ENCODE measurements around the gene NEIL3.
A peak's percentile ranks its signal among the peaks of the same experiment; 100 is the strongest.

Gene NEIL3, protein sequence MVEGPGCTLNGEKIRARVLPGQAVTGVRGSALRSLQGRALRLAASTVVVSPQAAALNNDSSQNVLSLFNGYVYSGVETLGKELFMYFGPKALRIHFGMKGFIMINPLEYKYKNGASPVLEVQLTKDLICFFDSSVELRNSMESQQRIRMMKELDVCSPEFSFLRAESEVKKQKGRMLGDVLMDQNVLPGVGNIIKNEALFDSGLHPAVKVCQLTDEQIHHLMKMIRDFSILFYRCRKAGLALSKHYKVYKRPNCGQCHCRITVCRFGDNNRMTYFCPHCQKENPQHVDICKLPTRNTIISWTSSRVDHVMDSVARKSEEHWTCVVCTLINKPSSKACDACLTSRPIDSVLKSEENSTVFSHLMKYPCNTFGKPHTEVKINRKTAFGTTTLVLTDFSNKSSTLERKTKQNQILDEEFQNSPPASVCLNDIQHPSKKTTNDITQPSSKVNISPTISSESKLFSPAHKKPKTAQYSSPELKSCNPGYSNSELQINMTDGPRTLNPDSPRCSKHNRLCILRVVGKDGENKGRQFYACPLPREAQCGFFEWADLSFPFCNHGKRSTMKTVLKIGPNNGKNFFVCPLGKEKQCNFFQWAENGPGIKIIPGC

DNA sequence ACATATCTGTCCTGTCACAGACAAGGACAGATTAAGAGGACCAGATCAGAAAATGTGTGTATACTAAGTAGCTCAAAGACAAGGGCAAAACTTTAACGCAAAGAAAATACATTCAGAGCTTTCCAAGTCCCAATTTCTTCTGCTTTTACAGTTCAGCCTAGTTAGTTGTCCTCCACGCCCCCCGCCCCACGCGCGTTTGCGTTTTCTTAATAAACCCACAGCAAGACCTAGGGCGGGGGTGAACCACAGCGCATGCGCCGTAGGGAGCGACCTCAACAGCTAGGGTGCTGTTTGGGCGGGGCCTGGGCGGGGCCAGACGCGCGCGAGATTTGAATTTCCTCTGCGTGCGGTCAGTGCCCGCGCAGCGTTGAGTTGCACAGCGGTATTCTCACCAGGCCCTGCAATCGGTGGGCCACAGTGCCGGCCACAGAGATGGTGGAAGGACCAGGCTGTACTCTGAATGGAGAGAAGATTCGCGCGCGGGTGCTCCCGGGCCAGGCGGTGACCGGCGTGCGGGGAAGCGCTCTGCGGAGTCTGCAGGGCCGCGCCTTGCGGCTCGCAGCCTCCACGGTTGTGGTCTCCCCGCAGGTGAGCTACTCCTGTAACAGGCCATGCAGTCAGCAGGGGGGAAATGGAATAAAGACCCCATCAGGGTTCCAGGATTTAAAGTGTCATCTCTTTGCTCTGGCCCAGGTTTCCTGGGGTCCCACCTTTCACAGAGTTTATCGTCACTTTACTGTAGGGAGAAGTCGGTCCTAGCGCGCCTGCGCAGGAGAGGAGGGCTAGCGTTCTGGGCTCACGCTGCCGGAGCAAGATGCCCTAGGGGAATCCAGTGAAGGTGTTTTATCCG, at the start of gene NEIL3:
Gene NEIL3 (plus strand): TSS at position 353 of the 850 bp plus-strand sequence. CDS start 80 bp downstream, at position 433.
- peak; percentile 91 for DNase-seq

DNA sequence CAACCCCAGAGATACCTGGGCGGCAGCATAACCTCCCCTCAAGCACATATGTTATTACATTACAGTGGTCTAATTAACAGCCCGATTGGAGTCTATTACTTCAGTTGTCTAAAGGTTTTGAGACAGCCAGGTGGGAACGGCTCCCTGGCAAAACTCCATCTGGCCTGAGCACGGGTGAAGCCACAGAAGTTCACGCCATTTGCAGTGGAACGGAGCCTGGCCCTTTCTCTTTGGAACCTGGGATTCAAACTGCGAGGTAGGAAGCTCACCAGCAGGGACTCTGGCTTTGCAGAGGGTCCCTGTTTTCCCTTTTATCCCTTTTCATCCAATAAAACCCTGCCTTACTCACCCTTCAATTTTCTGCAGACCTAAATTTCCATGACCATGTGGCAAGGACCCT, 45.9 kb upstream of the NEIL3 start:
- DNase-seq: no peak

DNA sequence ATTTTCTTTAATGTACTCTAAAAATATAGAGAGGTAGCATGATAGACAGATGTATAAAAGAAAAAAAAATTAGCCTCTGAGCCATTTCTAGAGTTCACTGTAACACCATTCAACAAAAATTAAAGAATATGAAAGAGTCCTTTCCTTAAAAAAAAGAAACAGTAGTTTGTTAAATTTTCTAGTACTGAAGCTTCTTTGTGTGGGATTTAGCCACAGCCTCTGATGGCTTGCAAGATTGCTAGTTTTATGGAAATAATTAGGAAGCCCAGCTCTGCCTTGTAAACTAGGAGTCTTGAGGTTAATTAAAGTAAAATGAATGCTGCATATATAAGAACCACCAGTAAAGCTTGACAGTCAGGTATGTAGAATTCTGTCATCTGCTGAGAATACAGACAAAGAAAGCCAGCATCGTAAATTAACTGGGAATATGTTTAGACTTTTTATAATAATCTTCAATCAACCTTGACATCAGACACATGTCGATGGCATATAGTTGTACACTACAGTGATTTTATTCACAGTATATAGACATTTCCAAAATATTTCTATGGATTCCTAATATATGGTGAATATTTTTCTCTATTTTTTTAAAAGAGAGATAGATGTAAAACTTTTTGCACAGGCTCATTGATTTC, 44.8 kb upstream of the NEIL3 start:
- DNase-seq: no peak

DNA sequence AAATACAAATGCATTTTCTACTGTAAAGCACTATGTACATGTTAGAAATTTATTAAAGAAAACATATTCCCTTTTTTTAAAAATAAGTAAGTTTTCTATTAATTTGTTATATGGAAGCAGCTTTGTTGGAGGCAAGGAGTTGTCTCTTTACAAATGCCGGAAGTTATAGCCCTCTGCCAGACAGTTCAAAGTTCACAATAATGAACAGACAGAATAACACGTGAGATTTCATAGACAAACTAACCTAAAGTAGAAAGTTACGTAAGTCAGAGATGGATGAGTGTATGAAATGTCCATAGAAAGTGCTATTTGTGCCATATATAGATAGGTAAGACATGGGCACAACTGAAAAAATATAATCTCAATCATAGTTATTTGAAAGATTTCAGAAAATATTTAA, 43.9 kb upstream of the NEIL3 start:
- no peak for DNase-seq

DNA sequence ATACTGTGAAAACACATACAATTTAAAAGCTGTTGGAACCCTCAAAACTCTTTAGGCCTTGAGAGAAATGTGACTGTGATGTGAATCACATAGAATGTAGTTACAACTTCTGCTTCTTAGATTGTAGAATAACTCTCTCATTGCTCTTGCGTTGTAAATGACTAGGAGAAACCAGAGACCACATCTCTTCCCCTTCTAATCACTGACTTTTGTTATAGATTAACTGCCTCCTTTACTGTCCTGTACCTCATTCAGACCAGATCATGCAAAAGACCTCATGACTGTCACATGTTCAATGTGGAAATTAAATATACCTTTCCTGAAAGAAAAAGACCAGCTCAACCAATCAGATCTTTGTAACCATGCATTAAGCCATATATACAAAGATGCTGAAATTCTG, 43.2 kb upstream of the NEIL3 start:
- no peak for DNase-seq

DNA sequence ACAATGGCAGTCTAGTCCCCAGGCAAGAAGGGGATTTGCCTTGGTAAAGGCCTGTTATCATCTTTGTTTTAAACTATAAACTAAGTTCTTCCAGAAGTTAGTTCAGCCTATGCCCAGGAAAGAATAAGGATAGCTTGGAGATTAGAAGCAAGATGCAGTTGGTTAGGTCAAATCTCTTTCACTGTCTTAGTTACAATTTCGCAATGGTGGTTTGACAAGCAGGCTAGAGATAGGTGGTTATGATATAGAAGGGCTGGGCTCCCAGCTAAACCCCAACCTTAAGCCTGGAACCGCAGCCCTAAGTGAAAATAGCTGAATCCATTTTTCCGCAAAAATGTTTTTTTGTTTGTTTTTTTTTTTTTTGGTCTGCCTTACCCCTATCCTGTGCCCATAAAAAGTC, 41.8 kb upstream of the NEIL3 start:
- no peak for DNase-seq

DNA sequence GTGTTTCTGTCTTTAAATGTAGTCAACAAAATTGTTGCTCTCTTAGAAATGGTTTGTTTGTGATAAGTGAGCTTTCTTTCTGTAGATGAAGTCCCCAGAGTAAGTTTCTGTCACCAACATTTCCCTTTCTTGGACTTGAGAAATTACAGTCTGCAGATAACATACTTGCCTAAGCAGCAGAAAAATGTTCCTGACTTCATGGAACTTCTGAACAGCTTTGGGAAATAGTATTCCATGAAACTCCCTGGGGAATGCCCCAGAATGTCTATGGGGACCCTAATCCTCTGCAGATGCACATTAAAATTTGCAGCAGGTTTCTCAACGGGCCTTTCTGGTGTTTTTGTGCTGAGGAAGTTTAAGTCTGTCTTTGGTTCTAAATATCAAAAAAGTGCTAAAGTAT, 38.6 kb upstream of the NEIL3 start:
- DNase-seq: no peak

DNA sequence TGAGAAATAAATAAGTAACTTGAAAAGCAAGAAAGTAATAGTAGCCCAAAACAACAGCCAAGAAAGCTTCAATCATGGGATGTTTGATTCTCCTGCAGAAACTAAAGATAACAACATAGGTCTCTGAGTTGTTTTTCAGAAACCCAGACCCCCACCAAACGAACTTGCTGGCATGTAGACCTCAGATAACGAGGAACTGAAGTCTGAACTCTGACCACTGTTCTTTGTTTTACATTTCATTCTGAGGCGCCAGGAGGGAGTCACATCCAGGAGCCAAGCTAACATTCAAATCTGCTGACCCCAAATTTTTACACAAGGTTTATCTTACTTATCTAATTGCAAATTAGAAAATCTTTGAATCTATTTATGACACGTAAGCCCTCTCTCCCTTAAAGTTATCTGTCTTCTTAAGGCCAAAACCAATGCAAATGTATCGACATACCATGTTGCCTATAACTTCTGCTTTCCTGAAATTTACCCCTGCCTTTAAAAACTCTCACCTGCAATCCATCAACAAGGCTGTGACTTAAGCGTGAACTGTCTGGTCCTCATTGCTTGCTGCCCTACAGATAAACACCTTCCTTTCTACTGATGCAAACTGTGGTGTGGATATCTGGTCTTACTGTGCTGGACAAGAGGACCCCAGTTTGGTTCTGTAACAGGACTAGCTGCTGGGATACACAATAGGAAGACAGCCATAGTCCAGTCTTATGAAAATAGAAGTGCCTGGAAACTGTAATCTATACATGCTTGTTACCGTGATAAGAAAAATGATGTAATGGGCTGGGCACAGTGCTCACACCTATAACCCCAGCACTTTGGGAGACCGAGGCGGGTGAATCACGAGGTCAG, 37.5 kb upstream of the NEIL3 start:
- DNase-seq: no peak

DNA sequence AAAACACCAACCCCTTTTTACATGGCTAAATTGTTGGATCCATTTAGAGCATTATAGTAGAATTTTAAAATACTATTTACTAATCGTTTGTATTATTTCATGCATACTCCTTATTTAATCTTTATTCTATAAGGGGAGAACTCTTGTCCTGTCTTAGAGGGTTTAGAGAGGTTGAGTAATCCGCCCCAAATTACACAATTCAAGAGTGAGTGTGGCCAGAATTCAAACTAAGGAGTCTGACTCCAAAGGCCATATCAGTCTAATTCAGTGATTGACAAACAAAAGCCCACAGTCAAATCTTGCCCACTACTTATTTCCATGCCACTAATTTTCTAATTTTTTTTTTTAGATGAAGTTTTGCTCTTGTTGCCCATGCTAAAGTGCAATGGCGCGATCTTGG, 33.7 kb upstream of the NEIL3 start:
- DNase-seq: no peak

DNA sequence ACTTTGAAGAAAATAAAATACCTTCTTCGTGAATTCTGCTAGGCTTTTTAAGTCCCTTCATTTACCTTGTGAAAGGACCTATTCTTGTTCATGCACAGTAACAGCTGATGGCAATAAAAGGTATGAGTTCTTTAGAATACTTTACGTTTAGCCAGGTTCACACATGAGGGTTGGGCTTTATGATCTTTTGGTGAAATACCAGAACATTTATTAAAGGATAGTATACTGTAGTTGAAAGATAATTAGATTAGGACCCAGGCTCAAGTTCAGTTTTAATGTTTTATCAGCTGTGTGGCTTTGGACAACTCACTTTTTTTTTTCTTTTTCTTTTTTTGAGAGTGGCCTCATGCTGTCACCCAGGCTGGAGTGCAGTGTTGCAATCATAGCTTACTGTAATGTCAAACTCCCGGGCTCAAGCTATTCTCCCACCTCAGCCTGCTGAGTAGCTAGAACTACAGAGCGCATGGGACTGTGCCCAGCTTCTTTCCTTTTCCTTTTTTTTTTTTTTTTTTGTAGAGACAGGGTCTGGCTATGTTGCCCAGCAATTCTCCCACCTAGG, 28.2 kb upstream of the NEIL3 start:
- DNase-seq: no peak

DNA sequence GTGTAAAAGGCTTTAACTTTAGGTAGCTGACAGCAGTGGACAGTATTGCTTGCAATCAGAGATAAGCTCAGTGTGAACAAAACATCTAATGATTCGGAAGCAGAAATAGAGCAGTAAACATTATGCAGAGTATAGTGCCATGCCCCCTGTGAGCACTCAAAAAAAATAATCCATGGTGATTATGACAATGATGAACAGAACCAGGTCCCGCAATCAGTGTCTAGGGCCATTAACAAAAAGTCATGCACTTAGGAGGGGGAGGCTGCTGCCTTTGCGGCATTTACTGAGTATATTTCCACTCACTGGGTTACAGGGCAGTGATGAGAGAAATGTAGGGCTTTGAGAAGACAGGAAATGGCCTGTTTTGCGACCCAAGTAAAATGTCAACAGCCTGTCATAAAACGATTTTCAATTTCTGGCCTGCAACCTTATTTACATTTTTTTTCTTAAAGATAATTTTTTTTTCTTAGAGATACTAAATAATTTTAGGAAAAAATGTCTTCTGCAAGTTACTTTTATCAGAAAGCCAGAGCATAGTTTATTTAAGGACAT, 27.3 kb upstream of the NEIL3 start:
- no peak for DNase-seq

DNA sequence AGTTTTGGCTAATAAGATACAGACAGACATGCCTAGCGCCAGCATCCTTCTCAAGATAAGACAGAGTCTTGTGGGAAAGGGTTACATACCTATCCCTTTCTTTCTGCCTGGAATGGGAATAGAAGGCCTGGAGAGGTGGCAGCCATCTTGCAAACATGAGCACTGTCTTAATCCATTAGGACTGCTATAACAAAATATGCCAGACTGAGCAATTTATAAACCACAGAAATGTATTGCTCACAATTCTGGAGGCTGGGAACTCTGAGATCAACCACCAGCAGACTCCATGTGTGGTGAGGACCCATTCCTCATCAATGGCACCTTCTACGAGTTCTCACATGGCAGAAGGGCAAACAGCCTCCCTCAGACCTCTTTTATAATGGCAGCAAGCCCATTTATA, 26.5 kb upstream of the NEIL3 start:
- no peak for DNase-seq

DNA sequence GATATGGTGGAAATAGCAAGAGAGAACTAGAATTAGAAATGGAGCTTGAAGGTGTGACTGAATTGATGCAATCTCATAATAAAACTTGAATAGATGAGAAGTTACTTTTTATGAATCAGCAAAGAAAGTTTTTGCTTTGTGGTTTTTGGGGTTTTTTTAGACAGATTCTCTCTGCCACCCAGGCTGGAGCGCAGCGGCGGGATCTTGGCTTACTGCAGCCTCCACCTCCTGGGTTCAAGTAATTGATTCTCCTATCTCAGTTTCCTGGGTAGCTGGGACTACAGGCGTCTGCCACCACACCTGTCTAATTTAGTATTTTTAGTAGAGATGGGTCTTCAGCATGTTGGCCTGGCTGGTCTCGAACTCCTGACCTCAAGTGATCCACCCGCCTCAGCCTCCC, 23.7 kb upstream of the NEIL3 start:
- no peak for DNase-seq

DNA sequence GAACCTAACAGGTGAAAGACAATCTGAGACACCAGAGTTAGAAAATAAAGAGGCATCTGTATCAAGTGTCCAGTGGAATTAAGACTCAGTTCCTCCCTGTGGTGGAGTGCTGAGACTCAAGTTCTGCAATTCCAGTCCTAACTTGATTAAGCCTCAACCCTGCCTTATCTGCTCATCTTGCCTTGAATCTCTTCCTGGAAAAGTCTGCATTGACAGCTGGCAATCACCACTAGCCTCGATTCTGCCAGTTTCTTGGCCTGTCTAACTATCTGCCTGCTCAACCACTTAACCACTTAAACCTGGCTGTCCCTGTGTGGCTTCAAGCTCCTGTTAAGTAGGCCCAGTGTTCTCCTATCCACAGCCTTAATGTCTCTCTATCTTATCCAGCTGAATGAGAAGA, 22.4 kb upstream of the NEIL3 start:
- DNase-seq: no peak

DNA sequence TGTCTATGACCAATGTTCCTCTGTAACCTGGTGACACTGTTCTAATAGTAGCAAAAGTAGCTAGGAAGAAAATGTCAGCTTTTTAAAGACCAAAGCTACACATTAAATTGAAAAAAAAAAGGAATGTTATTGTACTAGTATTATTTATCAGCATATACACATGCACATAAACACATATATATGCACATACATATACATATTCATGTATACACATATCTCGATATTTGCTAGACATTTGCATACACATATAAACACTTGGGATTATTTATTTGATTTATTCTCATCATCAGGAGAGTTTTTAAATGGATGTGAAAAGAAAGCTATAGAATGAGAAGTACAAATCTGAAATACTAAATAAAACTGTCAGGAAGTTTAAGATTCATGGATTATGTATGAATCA, 21.3 kb upstream of the NEIL3 start:
- no peak for DNase-seq

DNA sequence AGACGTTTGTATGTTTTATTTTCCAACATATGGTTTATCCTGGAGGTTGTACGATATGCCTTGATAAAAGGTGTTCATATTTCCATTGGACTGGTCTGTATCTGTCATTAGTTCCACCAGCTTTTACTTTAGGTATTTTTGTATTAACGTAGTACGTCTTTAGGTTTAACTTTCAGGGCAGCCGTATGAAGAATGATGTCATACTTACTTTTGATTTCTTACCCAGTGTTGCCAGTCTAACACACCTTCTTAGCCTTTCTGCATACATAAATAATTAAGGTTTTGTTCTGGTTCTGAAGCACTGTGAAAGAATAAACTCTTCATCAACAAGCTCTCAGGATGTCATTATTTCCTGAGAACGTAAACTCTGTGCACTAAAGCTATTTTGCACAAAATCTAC, 18.9 kb upstream of the NEIL3 start:
- no peak for DNase-seq

DNA sequence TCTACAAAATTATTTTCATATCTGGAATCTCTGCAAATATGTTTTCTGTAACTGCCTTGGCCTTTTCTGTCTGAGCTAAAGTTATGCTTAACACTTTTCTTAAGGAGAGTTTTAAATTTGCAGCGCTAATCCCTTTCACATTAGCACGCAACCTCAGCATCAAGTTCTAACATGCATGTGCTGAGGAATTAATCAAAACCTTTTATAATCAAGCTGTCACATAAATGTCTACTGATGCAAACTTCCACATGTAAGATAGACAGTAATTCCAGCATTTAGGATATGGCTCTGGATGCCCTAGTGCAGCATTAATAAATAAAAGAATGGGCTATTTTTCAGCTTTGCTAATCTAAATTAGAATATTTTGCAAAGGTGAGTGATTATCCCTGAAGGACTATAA, 17.5 kb upstream of the NEIL3 start:
- DNase-seq: no peak

DNA sequence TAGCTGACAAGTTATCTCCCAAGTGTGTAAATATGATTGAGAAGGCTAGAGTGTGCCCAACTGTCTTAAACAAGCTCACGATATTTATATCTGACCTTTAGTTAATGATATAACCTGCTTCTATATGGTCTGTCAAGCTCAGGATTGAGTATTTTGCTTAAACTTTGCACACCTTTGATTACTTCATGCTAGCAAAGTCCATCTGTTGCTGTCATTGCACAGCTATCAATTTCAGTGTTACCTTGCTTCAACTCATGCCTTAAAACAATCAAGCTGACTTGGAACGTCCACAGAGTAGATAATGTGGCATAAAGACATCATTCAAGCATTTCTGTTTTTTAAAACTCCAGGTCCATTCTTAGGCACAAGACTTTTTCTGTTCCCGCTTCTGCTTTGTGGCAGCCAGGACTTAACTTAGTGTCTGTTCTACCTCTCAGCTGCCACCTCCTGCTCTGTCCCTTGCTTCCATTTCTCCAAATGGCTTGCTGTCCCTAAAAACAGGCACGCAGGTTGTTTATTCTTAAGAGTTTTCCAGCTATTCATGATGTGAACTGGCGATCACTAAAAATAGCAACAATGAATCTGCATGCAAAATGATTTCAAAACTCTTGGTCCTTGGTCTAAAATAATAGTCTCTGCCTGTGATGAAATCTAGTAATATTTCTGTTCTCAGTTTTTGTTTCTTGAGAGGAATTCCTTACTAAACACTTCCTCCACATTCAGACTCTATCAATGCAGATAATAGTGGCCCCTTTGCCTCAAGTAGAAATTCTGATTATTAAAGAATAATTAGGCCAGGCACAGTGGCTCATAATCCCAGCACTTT, 16.3 kb upstream of the NEIL3 start:
- DNase-seq: no peak

DNA sequence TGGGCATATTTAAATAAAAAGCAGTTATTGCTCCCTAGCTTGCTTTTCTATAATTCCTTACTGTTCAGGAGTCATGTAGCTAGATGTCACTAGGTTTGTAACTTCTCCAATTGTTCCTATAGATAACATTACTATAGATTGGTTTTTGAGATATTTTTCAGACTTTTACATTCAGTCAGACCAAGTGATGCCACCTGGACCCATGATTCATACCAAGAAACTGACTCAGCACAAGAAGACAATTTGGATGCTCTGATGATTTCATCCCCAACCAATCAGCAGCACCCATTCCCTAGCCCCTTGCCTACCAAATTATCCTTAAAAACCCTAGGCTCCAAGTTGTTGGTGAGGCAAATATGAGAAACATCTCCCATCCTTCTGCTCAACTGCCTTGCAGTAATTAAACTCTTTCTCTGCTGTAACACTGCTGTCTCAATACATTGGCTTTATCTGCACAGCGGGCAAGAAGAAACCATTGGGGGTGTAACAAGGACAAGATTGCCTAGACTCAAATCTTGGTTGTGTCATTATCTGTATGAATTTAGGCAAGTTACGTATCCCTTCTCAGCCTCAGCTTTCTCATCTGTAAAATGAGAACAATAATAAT, 11.8 kb upstream of the NEIL3 start:
- no peak for DNase-seq

DNA sequence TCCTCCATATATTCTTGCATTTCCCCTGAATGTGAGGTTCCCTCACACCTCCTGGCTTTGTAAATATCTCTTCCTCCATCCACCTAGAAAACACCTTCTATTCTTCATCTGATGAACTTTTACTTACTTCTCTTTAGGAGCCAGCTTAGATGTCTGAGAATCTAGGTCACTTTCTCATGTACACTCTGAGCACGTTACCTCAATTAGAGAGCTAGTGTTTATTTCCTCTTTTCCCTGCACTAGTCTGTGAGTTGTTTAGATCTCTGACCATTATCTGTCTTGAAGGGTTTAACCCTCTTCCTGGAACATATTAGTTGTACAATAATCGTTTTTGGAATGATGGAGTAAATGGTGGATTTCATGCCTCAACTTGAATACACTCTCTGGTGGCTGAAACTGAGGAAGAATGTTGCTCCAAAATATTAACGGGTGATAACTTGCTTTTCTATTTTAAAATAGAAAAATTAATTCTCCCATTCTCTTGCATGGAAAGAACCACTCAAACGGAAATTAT, 8.5 kb upstream of the NEIL3 start:
- DNase-seq: no peak

Measured in RPMI8226 (cell line).